Hematopoietic multipotent progenitor cell (in vitro differentiated cells): ENCODE measurements around the gene NEUROG2. TPM values are rescaled to one million over a fixed set of nuclear protein-coding genes. Genes with fewer than 3 reads are reported as not detected.
"Not testable (repeated sequence)": the region's sequence is repeated elsewhere in the genome, so short reads cannot be mapped to it uniquely, and the experiment has no call there.

ENCODE experiments used
- DNase-seq, 3 donors: peaks; one replicate each; pipeline ENCODE4 v3.0.0-alpha.2; 2011 to 2015; ENCODE audit warnings: low read depth in 2 of 3, low spot score in 2 of 3
- total RNA-seq: library from RNA; depleted of rRNA; stranded (reverse); fragments of >200 nt; gene quantifications from one replicate; pipeline ENCODE4 v1.2.3, GENCODE V29; 2012

The NEUROG2 gene
- total RNA-seq: under 0.01 TPM

DNA sequence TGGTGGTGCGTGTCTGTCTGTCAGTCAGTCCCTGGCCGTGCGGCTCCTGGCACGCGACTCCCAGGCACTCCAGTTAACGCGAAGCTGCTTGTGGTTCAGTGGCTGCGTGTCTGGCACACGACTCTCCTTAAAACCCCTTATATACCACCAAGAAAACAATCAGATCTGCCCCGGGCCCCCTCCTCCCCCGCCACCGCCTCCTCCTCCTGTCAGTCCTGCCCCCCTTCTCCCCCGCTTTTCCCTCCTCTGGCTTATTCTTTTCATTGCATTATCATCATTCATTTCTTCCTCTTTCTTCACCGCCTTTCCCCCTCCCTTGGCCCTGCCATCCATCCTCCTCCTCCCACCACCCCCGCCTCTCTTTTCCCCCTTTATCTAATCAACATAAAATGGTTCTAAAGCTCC, at the start of gene NEUROG2:
TSS of gene NEUROG2 (minus strand) at position 115 of the 405 bp plus-strand sequence. CDS start 705 bp downstream, outside the sequence.
- DNase-seq: peak in 1 of 3 donors; percentile 10

DNA sequence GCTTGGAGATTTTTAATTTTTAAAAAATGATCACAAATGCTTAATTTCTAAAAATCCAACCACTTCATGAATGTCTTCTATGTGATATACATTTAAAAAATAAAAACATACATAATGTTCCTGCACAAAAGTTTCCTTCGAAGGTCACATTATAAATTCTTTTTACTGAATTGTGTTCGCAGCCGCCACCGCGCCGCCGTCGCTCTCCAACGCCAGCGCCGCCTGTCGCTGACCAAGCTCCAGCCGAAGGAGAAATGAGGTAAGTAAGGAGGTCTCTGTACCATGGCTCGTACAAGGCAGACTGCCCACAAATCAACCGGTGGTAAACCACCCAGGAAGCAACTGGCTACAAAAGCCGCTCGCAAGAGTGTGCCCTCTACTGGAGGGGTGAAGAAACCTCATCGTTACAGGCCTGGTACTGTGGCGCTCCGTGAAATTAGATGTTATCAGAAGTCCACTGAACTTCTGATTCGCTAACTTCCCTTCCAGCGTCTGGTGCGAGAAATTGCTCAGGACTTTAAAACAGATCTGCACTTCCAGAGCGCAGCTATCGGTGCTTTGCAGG, 48.8 kb upstream of the NEUROG2 start:
- no peak for DNase-seq

DNA sequence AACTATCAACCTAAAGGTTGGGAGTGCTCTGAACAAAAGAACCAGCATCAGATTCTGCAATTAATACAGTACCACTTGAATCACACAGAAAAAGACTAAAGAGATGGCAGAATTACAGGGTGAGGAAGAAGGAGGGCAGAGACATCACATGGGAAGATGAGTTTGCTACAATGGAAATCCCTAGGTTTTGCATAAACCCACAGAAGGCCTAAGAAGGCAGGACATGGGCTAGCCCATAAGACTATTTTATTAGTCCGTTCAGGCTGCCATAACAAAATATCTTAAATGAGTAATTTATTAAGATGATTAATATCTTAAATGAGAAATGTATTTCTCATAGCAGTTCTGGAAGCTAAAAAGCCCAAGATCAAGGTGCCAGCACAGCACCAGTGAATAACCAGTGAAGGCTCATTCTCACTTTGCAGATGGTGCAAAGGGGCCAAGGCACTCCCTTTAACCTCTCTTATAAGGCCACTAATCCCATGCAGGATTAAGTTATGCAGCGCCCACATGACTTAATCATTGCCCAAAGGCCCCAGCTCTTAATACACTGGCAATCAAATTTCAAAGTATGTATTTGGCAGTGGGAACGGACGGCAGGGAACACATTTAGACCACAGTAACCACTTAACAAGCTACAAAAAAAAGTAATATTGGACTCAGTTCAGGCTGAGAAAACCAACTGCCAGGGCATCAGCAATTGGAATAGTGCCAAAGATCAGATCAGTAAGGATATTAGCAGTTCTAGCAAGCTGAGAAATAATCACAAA, 47.6 kb upstream of the NEUROG2 start:
- no peak for DNase-seq

DNA sequence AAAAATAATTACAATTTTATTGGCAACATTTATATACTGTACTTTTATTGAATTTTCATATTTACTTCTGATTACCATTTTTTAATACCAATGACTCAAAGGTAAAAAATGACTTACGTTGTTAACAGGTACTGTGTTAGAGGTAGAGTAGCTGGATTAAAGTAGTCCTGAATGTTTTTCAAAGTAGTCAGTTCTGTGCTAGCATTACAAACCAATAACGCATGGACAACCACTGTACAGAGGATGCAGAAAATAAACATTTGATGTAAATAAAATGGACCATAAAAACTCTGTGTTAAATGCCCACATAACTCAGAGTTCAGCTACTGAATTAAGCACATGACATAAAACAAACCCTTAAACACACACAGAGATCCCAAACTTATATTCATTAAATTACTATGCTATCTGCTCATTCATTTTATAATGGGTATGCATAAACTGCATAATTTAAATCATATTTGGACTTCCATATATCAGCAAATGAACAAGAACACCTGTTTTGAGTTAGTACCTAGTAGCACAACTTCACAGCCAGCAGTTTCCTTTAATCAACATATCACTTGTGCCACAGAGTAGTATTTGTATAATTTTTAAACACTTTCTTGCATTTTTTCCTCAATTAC, 46.4 kb upstream of the NEUROG2 start:
- DNase-seq: no peak

DNA sequence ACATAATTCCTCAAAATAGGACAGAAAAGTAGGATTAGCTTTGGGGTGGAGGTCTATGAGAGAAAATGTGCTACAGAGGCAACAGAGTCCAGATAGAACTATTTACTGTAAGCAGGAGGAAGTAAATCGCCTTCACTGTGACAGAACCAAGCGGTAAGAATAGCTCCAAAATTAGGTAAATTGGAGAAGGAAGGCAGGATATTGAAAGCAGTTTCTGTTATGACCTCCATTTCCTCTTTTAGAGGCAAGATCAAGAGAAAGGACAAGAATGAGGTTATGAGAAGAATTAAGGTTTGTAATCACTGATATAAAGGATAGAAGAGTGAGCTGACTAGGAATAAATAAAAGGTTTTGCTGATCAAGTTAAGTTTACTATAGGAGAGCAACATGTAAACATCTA, 44.1 kb upstream of the NEUROG2 start:
- DNase-seq: peak in 1 of 3 donors; percentile 2

DNA sequence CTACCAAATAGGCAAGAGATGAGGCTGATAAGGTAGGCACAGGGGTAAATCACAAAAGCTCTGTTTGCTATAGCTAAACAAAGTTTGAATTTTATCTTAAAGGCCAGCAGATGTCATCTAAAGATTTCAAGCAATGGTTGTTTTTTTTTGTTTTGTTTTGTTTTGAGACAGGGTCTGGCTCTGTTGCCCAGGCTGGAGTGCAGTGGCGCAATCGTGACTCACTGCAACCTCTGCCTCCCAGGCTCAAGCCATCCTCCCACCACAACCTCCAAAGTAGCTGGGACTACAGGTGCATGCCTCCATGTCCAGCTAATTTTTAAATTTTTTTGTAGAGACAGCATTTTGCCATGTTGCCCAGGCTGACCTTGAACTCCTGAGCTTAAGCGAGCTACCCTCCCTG, 43.1 kb upstream of the NEUROG2 start:
- DNase-seq: no peak

DNA sequence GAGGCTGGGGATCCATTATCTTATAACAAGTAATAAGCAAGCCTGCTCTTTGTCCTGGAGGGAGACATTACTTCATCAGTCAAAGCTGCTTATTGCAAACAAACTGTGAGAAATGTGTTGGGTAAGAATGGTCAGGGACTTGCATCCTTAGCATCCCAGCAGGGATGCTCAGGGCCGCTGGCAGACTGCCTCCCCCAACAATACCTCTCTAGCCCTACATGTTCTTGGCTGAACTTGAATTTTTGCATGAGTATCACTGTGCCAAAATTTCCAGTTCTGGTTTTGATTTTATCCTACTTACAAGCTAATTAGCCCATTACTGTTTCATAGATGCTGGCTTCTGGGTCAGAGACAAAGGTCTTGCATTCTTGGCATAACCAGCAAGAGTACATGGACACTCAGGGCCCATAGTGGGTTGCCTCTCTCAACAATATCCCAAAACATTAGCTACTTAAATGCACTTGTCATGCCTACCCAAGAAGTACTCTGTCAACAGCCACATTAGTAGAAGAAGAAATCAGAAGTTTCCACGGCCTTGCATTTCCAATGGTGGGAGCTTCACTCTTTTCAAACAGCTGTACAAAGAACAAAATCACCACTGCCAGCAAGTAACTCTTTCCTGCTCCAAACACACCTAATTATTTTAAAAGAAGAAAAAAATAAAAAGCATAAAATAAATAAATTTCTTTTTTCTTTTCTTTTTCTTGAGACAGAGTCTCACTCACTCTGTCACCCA, 41.9 kb upstream of the NEUROG2 start:
- DNase-seq: no peak

DNA sequence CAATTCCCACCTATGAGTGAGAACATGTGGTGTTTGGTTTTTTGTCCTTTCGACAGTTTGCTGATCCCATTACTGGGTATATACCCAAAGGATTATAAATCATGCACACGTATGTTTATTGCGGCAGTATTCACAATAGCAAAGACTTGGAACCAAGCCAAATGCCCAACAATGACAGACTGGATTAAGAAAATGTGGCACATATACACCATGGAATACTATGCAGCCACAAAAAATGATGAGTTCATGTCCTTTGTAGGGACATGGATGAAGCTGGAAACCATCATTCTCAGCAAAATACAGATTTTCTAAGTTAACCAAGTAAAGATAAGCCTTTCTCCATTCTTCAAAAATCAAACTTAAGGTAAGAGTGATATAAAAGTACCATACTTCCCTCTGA, 38.3 kb upstream of the NEUROG2 start:
- not testable (repeated sequence) for DNase-seq

DNA sequence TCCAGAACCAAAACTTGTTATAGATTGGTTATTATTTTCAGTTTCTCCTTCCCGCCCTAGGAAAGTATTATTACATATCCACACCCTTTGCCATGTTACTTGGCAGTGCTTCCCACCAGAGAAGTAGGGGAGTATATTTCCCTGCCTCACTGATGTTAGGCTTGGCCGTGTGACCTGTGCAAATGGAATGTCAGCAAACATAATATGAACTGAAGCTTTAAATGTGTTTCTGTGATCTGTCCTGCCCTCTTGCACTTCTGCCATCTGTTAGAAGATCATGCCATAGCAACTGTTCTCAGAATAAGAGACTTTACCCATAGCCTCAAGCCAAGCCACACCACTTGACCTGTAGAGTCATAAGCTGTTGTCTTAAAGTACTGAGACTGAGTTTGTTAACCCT, 36.7 kb upstream of the NEUROG2 start:
- no peak for DNase-seq

DNA sequence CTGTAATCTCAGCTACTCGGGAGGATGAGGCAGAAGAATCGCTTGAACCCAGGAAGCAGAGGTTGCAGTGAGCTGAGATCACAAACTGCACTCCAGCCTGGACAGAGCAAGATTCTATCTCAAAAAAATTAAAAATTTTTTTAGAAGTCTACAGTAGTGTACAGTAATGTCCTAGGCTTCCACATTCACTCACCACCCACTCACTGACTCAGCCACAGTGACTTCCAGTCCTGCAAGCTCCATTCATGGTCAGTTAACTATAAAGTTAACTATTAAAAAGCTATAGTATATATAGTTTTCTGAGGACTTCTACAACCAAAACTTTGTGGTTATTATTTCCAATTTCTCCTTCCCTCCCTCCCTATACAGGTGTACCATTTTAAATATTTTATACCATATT, 34.7 kb upstream of the NEUROG2 start:
- DNase-seq: no peak

DNA sequence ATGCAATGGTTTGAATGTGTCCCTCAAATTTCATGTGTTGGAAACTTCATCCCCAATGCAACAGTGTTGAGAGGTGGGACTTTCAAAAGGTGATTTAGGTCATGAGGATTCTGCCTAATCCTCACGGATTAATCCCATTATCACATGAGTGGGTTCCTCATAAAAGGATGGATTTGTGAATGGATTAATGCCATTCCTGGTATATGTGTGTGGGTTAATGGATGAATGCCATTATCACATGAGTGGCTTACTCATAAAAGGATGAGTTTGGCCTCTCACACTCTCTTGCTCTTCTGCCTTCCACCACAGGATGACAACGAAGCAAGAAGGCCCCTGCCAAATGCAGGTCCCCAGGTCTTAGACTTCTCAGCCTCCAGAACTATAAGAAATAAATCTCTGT, 30.5 kb upstream of the NEUROG2 start:
- no peak for DNase-seq

DNA sequence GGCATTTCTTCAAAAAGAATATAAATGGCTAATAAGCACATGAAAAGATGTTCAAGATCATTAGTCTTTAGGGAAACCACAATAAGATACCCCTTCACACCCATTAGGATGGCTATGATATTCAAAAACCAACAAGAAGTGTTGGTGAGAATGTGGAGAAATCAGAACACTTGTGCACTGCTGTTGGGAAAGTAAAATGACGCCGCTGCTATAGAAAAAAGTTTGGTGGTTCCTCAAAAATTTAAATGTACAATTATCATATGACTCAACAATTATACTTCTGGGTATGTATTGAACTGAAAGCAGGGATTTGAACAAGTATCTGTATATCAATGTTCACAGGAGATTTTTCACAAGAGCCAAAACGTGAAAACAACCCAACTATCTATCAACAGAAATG, 29.4 kb upstream of the NEUROG2 start:
- no peak for DNase-seq

DNA sequence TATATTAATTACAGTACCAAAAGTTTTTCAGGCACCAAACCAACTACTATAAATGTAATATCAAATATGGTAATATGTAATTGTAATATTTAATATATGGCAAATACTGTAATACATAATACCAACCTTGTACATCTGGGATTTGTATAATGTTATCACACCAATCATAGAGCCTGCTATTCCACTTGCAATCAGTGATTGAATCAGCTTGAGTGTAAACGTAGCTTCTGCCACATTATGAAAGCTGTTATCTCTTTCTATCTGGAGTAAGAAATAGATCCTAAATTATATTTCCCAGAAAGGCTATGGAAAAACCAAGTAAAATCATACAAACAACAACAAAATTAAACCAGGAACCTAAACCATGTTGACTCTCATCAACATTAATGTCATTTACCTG, 24.7 kb upstream of the NEUROG2 start:
- DNase-seq: no peak

DNA sequence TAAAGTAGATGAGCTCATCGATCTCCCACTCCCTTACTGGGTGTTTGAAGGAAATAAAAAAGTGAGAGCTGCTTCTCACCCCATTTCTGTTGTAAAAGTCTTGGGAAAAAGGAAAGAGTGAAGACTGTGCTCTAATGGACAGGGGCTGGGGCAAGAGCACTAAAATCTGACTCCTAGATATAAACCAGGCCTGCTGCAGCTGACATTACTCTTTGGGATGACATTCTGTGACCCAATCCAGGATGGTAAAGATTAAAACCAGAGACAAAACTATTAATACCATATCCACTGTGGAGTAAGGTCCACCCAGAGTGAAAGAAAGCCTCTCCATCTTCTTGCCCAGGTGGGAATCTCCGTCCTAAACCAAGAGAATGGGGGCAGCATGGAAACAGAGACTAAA, 20.1 kb upstream of the NEUROG2 start:
- DNase-seq: no peak

DNA sequence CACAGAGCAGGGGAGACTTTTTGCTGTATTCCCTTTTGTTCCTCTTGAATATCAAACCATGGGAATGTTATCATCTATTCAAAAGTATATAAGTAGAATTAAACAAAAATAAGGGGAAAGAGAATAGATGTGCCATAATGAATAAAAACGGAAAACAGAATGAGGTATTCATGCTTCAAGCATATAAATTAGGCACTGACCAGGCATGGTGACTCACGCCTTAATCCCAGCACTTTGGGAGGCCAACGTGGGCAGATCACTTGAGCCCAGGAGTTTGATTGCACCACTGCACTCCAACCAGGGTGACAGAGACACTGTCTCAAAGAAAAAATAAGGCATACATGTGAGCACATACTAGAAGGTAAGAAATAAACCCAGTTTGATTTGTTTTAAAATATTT, 16.3 kb upstream of the NEUROG2 start:
- no peak for DNase-seq

DNA sequence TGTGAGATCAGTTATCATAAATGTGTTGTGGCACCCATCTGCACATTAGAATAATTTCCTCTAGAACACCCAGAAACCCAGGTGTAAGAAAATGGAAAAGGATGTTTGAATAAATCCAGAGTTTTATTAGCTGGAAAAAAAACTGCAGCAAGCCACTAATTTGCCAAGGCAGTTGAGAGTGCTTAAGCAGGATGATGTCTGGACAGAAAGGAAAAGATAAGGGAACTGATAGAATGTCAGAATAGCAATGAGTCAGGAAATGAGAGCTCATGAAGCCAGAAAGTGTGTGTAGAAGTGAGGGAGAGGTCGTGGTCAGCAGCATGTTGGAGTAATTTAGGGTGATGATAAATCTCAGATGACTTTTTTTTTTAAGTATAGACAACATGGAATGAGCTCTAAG, 15.2 kb upstream of the NEUROG2 start:
- no peak for DNase-seq

DNA sequence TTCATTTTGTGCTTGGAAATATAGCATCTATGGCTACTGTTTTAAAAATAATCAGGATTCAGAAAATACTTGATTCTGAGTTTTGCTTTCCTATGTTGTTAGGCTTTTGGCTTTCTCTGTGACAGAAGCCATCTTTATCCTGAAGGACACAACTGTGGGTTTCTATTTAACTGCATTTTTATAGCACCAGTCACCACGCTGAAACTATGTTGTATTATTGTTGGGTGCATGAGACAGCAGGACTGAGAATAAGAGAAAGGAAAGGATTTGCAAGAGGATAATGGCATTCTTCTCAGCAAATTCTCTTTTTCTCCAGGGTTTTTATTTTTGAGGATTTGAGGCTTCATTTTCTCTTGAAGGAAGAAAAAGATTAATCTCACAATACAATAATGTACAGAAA, 10.1 kb upstream of the NEUROG2 start:
- DNase-seq: no peak

DNA sequence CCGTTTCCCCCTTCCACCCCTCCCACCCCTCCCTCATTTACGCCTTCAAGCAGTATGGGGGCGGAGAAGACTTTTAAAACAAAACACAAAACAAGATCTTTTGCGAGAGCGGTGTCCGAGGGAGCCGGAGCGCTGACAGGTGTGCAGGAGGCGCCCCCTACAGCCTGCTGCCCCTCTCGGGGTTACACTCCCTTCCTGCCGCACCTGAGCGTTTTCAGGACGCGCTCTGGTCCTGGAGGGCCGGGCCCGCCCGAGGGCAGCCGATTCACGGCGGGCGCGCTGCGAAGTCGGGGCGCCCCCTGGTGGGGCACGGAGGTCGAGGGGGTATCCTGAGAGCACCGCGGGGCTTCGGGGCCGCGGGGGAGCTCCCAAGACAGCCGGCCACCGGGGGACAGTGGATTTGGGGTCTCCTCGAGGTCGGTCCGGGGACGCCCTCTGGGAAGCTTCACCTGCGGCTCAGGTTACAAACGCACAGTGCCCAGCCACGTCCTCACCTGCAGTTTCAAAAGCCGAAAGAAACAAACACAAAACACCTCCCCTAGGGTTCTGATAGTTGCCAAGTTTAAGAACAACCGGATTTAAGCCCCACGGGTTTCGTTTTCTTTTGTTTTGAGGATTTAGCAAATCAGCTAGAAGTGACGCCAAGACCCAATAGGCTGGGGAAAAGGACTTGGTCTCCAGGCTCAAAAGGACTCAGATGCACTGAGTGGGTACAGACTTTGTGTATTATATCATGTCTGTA, 8.0 kb upstream of the NEUROG2 start:
- peak in 2 of 3 donors; percentile 64 to 70 for DNase-seq

DNA sequence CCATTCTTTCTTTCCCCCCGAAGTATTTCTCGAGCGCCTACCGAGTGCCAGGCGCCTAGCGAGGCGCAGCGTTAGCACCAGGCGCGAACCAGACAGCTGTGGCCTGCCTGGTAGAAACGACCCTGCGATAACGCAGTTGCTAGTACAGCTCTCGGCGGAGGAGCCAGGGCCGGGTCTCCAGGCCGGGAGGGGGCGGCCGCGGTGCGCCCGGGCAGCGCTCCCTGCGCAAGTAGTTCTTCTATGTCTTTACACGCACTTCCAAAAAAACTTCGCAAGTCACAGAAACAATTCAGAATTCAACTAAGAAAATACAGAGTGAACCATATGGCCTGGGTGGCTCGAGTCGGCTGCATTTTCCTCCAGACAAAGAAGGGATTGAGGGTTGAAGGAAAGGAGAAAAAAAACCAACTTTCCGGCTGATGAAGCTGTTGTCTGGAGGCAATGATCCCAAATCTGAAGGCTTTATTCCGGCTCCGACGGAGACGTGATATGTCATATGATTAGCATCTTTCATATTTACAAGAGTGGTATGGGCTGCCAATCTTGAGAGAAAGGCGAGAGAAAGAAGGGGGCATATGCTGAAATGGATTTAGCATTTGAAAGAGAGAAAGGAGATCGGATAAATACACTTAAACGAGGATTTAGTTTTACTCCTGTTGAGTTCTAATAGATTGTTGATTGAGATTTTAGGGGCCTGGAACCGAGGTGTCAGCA, 7.2 kb upstream of the NEUROG2 start:
- DNase-seq: peak in 2 of 3 donors; percentile 47 to 66

DNA sequence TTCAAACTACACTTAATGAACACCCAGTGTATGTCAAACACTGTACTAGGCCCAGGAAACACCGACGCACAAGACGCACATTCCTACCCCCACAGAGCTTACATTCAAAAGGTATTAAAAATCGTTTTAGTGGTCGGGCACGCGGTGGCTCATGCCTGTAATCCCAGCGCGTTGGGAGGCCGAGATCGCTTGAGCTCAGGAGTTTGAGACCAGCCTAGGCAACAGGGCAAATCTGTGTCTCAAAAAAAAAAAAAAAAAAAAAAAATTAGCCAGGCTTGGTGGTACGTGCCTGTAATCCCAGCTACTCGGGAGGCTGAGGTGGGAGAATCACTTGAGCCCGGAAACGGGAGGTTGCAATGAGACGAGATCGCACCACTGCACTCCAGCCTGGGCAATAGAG, 6.5 kb upstream of the NEUROG2 start:
- peak in 1 of 3 donors; percentile 1 for DNase-seq
